HEK293T (cell line): Measurements from ENCODE around the gene CDKN3.

Experiments
- BHLHE40 ChIP-seq: fragments of 450-650 bp; IDR thresholded peaks from 2 replicates; pipeline ENCODE4 v1.6.1; 2016; ENCODE audit warnings: mild to moderate bottlenecking, moderate library complexity, borderline replicate concordance
- FOXK2 ChIP-seq: fragments of 450-650 bp; IDR thresholded peaks from 2 replicates; pipeline ENCODE4 v1.6.1; 2016; ENCODE audit warnings: mild to moderate bottlenecking
- SP1 ChIP-seq: fragments of 450-650 bp; IDR thresholded peaks from 2 replicates; pipeline ENCODE4 v1.6.1; 2017
- SUZ12 ChIP-seq: fragments of 450-650 bp; IDR thresholded peaks from 2 replicates; pipeline ENCODE4 v1.6.1; 2016; ENCODE audit warnings: mild to moderate bottlenecking

GRCh38 chr14:54424479-54424901 lies 27.7 kb downstream of the CDKN3 start:
- no peak for TF ChIP-seq SUZ12
- no peak for TF ChIP-seq FOXK2
- TF ChIP-seq BHLHE40 = no peak
- TF ChIP-seq SP1 = no peak
